Endothelial cell of umbilical vein (primary cell): ENCODE data around the gene FBLIM1.

ENCODE experiments used
- POLR2A ChIP-seq: IDR thresholded peaks from 2 replicates; pipeline ENCODE4 v1.6.1; 2012; ENCODE audit warnings: low read depth, mild to moderate bottlenecking, control low read depth, low read length
- POLR2AphosphoS5 ChIP-seq: IDR thresholded peaks from 2 replicates; pipeline ENCODE4 v1.6.1; 2012; ENCODE audit warnings: low read depth, mild to moderate bottlenecking, control low read depth, low read length, moderate library complexity; ENCODE audit not compliant: insufficient read depth
- TF ChIP-seq, protein P1 (sequence below), 2 donors: IDR thresholded peaks; 1 replicate in 1 of 2; 2 replicates in 1 of 2; pipeline ENCODE4 v1.5.1; 2011; ENCODE audit warnings: low read length in 2 of 2, mild to moderate bottlenecking in 2 of 2, moderate library complexity in 2 of 2, control low read depth in 1 of 2, inconsistent platforms in 1 of 2, low read depth in 1 of 2; ENCODE audit not compliant: insufficient read depth in 1 of 2; ENCODE audit errors: extremely low read depth in 1 of 2
- TF ChIP-seq, protein P2 (sequence below): IDR thresholded peaks from 2 replicates; pipeline ENCODE4 v1.6.1; 2011; ENCODE audit not compliant: insufficient read depth, insufficient read length

DNA sequence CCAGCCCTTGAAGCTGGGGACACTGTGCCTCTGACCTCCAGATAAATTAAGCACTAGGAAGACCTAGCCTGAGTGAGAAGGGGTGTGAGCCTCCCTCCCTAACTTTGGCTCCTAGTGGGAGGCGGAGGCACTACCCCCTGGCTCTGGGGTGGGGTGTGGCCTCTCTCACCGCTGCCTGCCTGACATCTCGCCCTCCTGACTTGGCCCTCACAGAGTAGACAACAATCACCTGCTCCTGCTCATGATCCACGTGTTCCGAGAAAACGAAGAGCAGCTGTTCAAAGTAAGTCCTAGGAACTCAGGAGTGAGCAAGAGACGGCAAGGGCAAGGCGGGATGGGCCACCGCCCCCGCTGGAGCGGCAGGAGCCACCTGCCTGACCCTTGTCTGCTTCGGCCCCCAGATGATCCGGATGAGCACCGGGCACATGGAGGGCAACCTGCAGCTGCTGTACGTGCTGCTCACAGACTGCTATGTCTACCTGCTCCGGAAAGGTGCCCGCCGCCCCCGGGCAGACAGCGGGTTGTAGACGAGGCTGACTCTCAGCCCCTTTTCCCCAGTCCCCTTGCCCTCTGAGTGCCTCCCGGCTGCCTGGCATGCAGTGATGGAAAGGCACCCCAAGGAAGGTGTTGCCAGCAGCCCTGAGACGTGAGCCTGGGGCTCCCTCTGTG is 30.6 kb upstream of the FBLIM1 start:
- TF ChIP-seq, protein P1, sequence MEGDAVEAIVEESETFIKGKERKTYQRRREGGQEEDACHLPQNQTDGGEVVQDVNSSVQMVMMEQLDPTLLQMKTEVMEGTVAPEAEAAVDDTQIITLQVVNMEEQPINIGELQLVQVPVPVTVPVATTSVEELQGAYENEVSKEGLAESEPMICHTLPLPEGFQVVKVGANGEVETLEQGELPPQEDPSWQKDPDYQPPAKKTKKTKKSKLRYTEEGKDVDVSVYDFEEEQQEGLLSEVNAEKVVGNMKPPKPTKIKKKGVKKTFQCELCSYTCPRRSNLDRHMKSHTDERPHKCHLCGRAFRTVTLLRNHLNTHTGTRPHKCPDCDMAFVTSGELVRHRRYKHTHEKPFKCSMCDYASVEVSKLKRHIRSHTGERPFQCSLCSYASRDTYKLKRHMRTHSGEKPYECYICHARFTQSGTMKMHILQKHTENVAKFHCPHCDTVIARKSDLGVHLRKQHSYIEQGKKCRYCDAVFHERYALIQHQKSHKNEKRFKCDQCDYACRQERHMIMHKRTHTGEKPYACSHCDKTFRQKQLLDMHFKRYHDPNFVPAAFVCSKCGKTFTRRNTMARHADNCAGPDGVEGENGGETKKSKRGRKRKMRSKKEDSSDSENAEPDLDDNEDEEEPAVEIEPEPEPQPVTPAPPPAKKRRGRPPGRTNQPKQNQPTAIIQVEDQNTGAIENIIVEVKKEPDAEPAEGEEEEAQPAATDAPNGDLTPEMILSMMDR (IDR thresholded peaks at IDR 0.05; ENCODE audit: extremely low read depth in 1 of 2, insufficient read depth in 1 of 2, low read depth in 1 of 2, low read length in 2 of 2): no peak
- TF ChIP-seq POLR2AphosphoS5 (no peak), POLR2A (no peak)
- TF ChIP-seq, protein P2, sequence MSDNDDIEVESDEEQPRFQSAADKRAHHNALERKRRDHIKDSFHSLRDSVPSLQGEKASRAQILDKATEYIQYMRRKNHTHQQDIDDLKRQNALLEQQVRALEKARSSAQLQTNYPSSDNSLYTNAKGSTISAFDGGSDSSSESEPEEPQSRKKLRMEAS: no peak
